A549 (cell line): ENCODE results near the gene CAMK4.

Experiments used
- CBX2 ChIP-seq: fragments of 200-600 bp; sonication (generic); IDR thresholded peaks from 2 replicates; pipeline ENCODE4 v1.6.1; 2016; ENCODE audit warnings: low read depth, mild to moderate bottlenecking, borderline replicate concordance
- CEBPB ChIP-seq, 2 experiments: fragments of >200 bp in 1 of 2; sonication (Bioruptor Twin) in 1 of 2; formaldehyde crosslinking in 1 of 2; IDR thresholded peaks; 2 replicates each; pipeline ENCODE4 v1.6.1; 2012 to 2016
- CHD2 ChIP-seq: fragments of 150-350 bp; IDR thresholded peaks from 2 replicates; pipeline ENCODE4 v1.6.1; 2014; ENCODE audit warnings: low read length; ENCODE audit not compliant: partially characterized antibody
- CTCF ChIP-seq: fragments of >200 bp; sonication (Bioruptor Twin); formaldehyde crosslinking; IDR thresholded peaks from 3 replicates; pipeline ENCODE4 v1.5.1; 2016
- E2F6 ChIP-seq: IDR thresholded peaks from 2 replicates; pipeline ENCODE4 v1.6.1; 2012; ENCODE audit warnings: low read depth, borderline replicate concordance
- ELK1 ChIP-seq: fragments of 150-350 bp; IDR thresholded peaks from 2 replicates; pipeline ENCODE4 v1.6.1; 2014; ENCODE audit warnings: low read depth, mild to moderate bottlenecking, low read length
- EP300 ChIP-seq, 2 experiments: fragments of >200 bp; sonication (Bioruptor Twin); formaldehyde crosslinking; IDR thresholded peaks; 2 replicates in 1 of 2; 3 replicates in 1 of 2; pipeline ENCODE4 v1.6.1; 2016 to 2017
- HMGXB4 ChIP-seq: fragments of 250-450 bp; sonication (Bioruptor Pico); IDR thresholded peaks from 2 replicates; pipeline ENCODE4 v1.5.0; 2021; ENCODE audit warnings: mild to moderate bottlenecking, moderate library complexity, borderline replicate concordance
- MYC ChIP-seq: IDR thresholded peaks from 2 replicates; pipeline ENCODE4 v1.6.1; 2012; ENCODE audit warnings: mild to moderate bottlenecking, inconsistent platforms, low read length, improper control_type of control experiment, borderline replicate concordance
- NR3C1 ChIP-seq: fragments of >200 bp; sonication (Bioruptor Twin); formaldehyde crosslinking; IDR thresholded peaks from 3 replicates; pipeline ENCODE4 v1.6.1; 2017
- POLR2A ChIP-seq: IDR thresholded peaks from 2 replicates; pipeline ENCODE4 v1.6.1; 2012; ENCODE audit warnings: mild to moderate bottlenecking, low read length
- REST ChIP-seq: fragments of 200-600 bp; sonication (generic); IDR thresholded peaks from 2 replicates; pipeline ENCODE4 v1.6.1; 2016; ENCODE audit warnings: antibody characterized with exemption, mild to moderate bottlenecking, moderate library complexity
- RNF2 ChIP-seq: fragments of 200-600 bp; sonication (generic); IDR thresholded peaks from 2 replicates; pipeline ENCODE4 v1.6.1; 2016; ENCODE audit warnings: low read depth, mild to moderate bottlenecking, antibody characterized with exemption, moderate library complexity, borderline replicate concordance
- TP53 ChIP-seq: fragments of 250-450 bp; sonication (Bioruptor Pico); IDR thresholded peaks from 2 replicates; pipeline ENCODE4 v1.5.0; 2021; ENCODE audit warnings: mild to moderate bottlenecking, moderate library complexity

GRCh38 chr5:111502956-111503355 is 278.8 kb downstream of the CAMK4 start:
- no peak for TF ChIP-seq CTCF
- no peak for TF ChIP-seq TP53 (CRISPR knock-in tag)
- no peak for TF ChIP-seq ELK1
- no peak for TF ChIP-seq NR3C1
- no peak for TF ChIP-seq CHD2
- no peak for TF ChIP-seq REST
- no peak for TF ChIP-seq POLR2A
- no peak for TF ChIP-seq CBX2
- no peak for TF ChIP-seq HMGXB4 (CRISPR knock-in tag)
- TF ChIP-seq CEBPB (IDR thresholded peaks at IDR 0.05): no peak
- no peak for TF ChIP-seq RNF2
- TF ChIP-seq MYC: no peak
- no peak for TF ChIP-seq E2F6
- no peak for TF ChIP-seq EP300 (IDR thresholded peaks at IDR 0.05)
